Naive thymus-derived CD8-positive, alpha-beta T cell (primary cell): Measurements from ENCODE around the gene CYB5A. TPM values are rescaled to one million over a fixed set of nuclear protein-coding genes. Genes with fewer than 3 reads are reported as not detected.

ENCODE experiments used
- ATAC-seq, 2 donors: fragments of 150-1000 bp; cut with Tn5 transposase in 1 of 2; sonication (Bioruptor Pico), chemical (Tn5 transposase) in 1 of 2; 1 replicate in 1 of 2; 2 replicates in 1 of 2; pipeline ENCODE4 v1.10.0; 2021; ENCODE audit warnings: mild to moderate bottlenecking in 2 of 2, moderate library complexity in 2 of 2
- POLR2A ChIA-PET: fragments of 350-600 bp; sonication (Branson Sonifier 250); formaldehyde crosslinking; loops from one replicate; lab custom pipeline; 2021; ENCODE audit warnings: antibody characterized with exemption; lab: Charles Lee
- DNase-seq, 10 donors: peaks; one replicate each; pipeline versions ENCODE4 v3.0.0 to v3.0.0-alpha.2; 2020 to 2022
- H3K27ac Mint-ChIP-seq, 10 donors: one replicate each; pipeline ENCODE4 v1.8.0; 2020 to 2022; ENCODE audit warnings: mild to moderate bottlenecking in 10 of 10, mixed read lengths in 10 of 10, moderate library complexity in 4 of 10, inconsistent platforms in 1 of 10
- H3K27me3 Mint-ChIP-seq, 5 donors: one replicate each; pipeline ENCODE4 v1.8.0; 2021 to 2022; ENCODE audit warnings: mixed read lengths in 5 of 5
- H3K36me3 Mint-ChIP-seq, 3 donors: one replicate each; pipeline ENCODE4 v1.8.0; 2020 to 2022; ENCODE audit warnings: mixed read lengths in 3 of 3, mild to moderate bottlenecking in 2 of 3, inconsistent platforms in 1 of 3
- H3K4me1 Mint-ChIP-seq, 4 donors: one replicate each; pipeline ENCODE4 v1.8.0; 2021 to 2022; ENCODE audit warnings: mixed read lengths in 4 of 4
- H3K4me3 Mint-ChIP-seq, 10 donors: one replicate each; pipeline ENCODE4 v1.8.0; 2020 to 2022; ENCODE audit warnings: mild to moderate bottlenecking in 10 of 10, mixed read lengths in 10 of 10, moderate library complexity in 6 of 10, inconsistent platforms in 1 of 10
- H3K9me3 Mint-ChIP-seq, 9 donors: one replicate each; pipeline ENCODE4 v1.8.0; 2020 to 2022; ENCODE audit warnings: mixed read lengths in 9 of 9, mild to moderate bottlenecking in 3 of 9, inconsistent platforms in 1 of 9, moderate library complexity in 1 of 9
- polyA plus RNA-seq, 3 donors: library from polyadenylated mRNA; unstranded; fragments of 300-500 nt; fragmentation: Illumina TruSeq; gene quantifications; one replicate each; pipeline ENCODE4 v1.2.3, GENCODE V29; 2021
- total RNA-seq, 8 experiments: library from RNA in 2 of 8; stranded (reverse) in 2 of 8; gene quantifications; one replicate each; pipeline ENCODE4 v1.2.3 and lab custom pipeline; 2021 to 2026

The CYB5A gene
- total and polyA plus RNA-seq, 5 experiments from 2014 or later, result 42.3 to 101 (median 80.3) TPM

DNA sequence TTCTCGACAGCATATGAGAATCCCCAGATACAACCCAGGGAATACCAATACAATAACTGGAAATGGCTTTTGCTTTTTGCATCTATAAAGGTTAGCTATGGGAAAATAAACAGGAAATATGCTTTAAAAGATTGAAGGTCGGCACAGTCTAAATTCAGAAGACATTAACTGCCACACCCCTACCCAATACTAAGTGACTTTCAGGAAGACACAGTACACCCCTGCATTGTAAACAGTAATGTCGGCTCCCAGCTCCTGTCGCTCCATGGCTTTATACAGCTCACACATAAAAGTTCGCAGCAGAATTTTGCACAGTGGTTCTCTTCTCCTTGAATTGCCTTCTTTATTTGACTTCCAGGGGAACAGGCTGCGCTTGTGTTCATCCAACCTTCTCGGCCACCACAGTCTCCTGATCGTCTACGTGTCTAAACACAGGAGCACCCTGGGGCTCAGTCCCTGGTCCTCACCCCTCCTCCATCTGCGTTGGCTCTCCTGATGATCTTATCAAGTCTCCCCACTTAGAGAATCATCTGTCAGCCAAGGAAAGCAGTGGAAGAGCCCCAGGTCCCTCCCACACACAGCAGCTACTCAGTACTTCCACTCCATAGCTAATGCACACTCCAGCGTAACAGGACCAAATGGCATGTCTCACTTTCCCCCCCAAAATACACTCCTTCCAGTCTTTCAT, 22.7 kb downstream of the CYB5A start:
- no peaks in the 10 kb centered on the region for H3K27me3 Mint-ChIP-seq
- no peak overlapping the region for H3K4me3 Mint-ChIP-seq
- ATAC-seq (no peak), DNase-seq (no peak)
- H3K4me1 Mint-ChIP-seq, result peaks cover 4 to 21% (median 13%) of the 10 kb centered on the region in 4 donors
- peaks cover 0 to 6% (median 0%) of the 10 kb centered on the region in 3 donors for H3K36me3 Mint-ChIP-seq
- no peaks in the 10 kb centered on the region for H3K9me3 Mint-ChIP-seq
- peak overlapping the region in 1 of 10 donors; percentile 3 for H3K27ac Mint-ChIP-seq
- POLR2A ChIA-PET, result no interaction called here

DNA sequence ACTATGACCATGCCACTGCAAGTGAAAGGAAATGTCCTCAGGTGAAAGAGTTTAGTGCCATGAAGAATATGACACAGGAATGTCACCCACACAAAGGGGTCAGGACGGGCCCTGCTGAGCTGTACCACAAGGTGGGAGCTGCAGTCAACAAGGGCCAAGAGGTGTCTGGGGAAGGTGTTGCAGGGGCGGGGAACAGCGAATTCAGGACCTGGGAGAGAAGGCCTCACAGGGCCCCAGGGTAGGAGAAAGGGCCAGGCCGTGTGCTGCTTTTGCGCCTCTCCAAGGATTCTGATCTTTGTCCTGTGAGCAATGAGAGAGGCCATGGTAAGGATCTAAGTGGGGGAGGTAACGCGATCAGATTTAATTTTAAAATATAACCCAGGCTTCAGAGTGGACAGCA, 23.6 kb downstream of the CYB5A start:
- H3K4me3 Mint-ChIP-seq, result no peak overlapping the region
- no peaks in the 10 kb centered on the region for H3K27me3 Mint-ChIP-seq
- POLR2A ChIA-PET, result no interaction called here
- peaks cover 4 to 21% (median 13%) of the 10 kb centered on the region in 4 donors for H3K4me1 Mint-ChIP-seq
- DNase-seq (no peak), ATAC-seq (no peak)
- H3K27ac Mint-ChIP-seq, result peak overlapping the region in 2 of 10 donors; percentile 28 to 39
- peaks cover 0 to 10% (median 4%) of the 10 kb centered on the region in 3 donors for H3K36me3 Mint-ChIP-seq
- no peaks in the 10 kb centered on the region for H3K9me3 Mint-ChIP-seq

DNA sequence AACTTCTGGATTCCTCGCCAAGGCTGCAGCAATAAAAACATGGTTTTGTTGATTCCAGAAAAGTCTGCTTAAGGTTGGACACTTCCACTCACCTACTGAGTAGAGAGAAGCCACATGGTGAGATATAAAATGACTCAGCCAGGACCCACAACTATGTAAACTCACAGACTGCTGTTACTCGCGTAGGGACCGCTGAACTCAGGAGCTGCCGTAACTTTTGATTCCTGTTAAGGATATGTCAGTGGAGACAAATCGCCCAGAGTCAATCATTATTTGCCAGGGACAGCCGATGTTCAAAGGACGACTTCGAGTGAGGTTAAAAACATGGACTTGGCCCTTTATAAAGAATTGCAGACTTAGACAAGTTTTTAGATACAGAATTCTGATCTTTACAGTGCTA, 25.6 kb downstream of the CYB5A start:
- H3K36me3 Mint-ChIP-seq, result peaks cover 0 to 28% (median 18%) of the 10 kb centered on the region in 3 donors
- DNase-seq (no peak), ATAC-seq (no peak)
- H3K27ac Mint-ChIP-seq, result no peak overlapping the region
- no peaks in the 10 kb centered on the region for H3K9me3 Mint-ChIP-seq
- no peak overlapping the region for H3K4me3 Mint-ChIP-seq
- H3K4me1 Mint-ChIP-seq, result peaks cover 4 to 21% (median 13%) of the 10 kb centered on the region in 4 donors
- no peaks in the 10 kb centered on the region for H3K27me3 Mint-ChIP-seq
- POLR2A ChIA-PET, result interaction anchor here (0.7 kb wide), 1 partner anchor 322 kb away, joined by 4 read pairs; no protein-coding TSS in a partner anchor

DNA sequence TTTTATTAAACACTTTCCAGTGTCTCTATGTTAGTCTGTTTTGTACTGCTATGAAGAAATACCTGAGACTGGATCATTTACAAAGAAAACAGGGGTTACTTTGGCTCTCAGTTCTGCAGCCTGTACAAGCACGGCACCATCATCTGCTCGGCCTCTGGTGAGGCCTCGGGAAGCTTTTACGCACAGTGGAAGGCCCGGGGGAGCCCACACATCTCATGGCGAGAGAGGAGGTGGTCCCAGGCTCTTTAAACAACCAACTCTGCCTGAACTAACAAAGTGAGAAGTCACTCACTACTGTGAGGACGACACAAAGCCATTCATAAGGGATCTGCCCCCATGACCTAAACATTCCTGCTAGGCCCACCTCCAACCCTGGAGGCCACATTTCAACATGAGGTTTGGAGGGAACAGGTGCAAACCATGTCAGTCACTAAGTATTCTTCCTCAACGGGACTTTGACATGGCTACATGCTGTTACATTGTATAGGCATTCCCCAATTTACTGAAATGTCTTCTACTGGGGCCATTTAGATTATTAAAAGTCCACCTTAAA, 26.1 kb downstream of the CYB5A start:
- Mint-ChIP-seq H3K36me3 (peaks cover 0 to 34% (median 18%) of the 10 kb centered on the region in 3 donors), H3K27me3 (no peaks in the 10 kb centered on the region), H3K27ac (peak overlapping the region in 1 of 10 donors; percentile 56), H3K4me3 (no peak overlapping the region), H3K9me3 (no peaks in the 10 kb centered on the region), H3K4me1 (peaks cover 4 to 21% (median 13%) of the 10 kb centered on the region in 4 donors)
- ATAC-seq (no peak), DNase-seq (no peak)
- POLR2A ChIA-PET, result no interaction called here

DNA sequence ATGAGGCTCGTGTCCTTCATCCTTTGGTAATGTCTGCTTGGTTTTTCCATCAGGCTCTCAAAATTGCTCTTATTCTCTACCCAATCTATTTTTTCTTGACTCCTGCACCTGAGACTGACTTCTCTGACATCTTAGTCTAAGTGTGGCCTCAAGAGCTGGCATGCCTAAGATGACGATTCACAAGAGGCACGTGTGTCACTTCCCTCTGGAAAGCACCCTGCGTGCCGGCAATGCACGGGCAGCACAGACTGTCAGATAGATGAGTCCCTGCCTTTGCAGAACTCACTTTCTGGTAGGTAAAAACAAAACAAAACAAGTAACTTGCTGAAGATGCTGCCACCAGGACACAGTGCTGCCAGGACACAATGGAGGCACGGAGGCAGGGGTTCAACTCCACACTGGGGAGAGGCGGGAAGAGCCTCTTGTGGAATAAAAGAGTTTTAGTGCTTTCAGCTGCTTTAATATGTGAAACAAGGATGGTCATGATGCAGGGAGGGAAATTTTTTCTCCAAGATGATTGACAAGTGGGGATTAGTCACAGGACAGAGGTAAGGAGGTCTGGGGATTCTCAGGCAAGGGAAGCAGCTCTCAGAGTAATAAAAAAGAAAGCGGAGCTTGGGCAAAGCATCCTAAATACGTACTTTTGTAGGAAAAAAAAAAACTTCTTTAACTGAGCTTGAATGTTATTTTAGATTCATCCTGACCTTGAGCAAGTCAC, 27.3 kb downstream of the CYB5A start:
- Mint-ChIP-seq H3K4me3 (no peak overlapping the region), H3K9me3 (no peaks in the 10 kb centered on the region), H3K27ac (peak overlapping the region in 1 of 10 donors; percentile 61), H3K27me3 (no peaks in the 10 kb centered on the region), H3K36me3 (peaks cover 0 to 44% (median 18%) of the 10 kb centered on the region in 3 donors), H3K4me1 (peaks cover 2 to 16% (median 7%) of the 10 kb centered on the region in 4 donors)
- POLR2A ChIA-PET, result no interaction called here
- DNase-seq (no peak), ATAC-seq (no peak)

DNA sequence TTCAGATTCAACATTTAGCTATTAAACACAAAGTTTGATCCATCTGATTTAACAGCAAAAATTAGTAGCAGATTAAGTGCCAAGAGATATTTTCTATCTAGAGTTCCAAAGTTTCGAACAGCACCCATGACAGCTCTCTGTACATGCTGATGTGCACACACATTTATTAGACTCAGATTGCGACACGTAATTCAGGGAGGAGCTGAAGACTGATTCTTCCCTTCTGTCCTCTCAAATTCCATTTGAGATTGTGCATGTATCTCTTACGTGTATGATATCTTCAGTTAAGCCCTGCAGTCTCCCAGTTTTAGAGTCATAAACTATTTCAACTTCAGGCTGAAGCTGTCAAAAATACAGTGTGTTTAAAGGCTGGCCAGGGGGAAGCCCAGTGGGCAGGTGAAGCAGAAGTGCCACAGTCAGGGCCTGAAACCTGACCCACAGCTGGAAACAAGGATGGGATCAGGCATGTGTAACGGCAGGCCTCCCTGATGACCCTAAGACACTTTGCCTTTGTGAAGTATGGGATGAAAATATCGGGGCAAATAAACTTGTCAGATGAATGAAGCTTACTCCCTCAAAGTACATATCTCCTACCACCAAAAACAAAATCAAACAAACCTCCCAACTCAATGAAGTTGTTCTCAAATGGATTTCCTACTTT, 30.6 kb downstream of the CYB5A start:
- no peaks in the 10 kb centered on the region for H3K27me3 Mint-ChIP-seq
- peaks cover 0 to 66% (median 24%) of the 10 kb centered on the region in 3 donors for H3K36me3 Mint-ChIP-seq
- peaks cover 0 to 3% (median 2%) of the 10 kb centered on the region in 4 donors for H3K4me1 Mint-ChIP-seq
- H3K9me3 Mint-ChIP-seq, result no peaks in the 10 kb centered on the region
- no peak for ATAC-seq
- no peak for DNase-seq
- no peak overlapping the region for H3K4me3 Mint-ChIP-seq
- POLR2A ChIA-PET, result no interaction called here
- H3K27ac Mint-ChIP-seq, result no peak overlapping the region

DNA sequence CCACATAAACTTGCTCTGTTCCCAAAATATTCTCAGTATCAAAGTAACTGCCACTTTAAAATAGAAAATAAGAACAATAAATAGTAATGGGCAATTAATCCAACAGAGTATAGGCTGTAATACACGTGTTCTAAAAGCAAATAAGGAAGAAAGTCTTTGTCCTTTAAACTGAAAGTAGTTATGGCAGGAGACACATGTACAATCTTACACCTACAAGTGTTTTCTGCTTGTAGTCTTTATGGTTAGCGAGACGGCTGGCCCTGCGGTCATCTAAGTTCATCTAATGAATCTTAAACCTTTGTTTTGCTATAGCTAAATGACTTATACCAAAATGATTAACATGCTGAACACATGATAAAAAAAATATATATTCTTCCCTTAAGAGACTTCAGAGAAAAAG, 32.4 kb downstream of the CYB5A start:
- H3K27me3 Mint-ChIP-seq, result no peaks in the 10 kb centered on the region
- H3K4me3 Mint-ChIP-seq, result no peak overlapping the region
- no peak for ATAC-seq
- POLR2A ChIA-PET, result no interaction called here
- no peaks in the 10 kb centered on the region for H3K9me3 Mint-ChIP-seq
- no peak overlapping the region for H3K27ac Mint-ChIP-seq
- no peak for DNase-seq
- H3K4me1 Mint-ChIP-seq, result peaks cover 0 to 2% (median 2%) of the 10 kb centered on the region in 4 donors
- peaks cover 0 to 68% (median 26%) of the 10 kb centered on the region in 3 donors for H3K36me3 Mint-ChIP-seq

DNA sequence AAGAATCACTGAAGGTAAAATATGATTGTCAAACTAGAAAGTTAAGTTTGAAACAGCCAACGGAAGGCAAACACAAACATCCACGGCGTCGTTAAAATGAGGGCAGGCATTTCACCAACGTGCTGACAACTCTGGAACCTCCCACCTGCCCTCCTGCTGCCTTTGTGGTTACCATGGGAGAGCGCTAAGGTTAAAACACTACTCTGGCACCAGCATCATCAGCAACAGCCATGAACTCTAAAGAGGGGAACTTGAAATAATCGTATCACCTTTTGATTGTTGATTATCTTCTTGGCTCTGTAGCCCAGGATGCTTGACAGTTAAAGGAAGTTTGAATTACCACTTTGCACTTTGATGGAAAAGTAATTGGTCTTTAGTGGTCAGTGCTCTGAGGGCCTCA, 34.7 kb downstream of the CYB5A start:
- no peak for DNase-seq
- Mint-ChIP-seq H3K4me3 (no peak overlapping the region), H3K4me1 (peaks cover 0 to 3% (median 0%) of the 10 kb centered on the region in 4 donors), H3K9me3 (no peaks in the 10 kb centered on the region), H3K36me3 (peaks cover 0 to 71% (median 19%) of the 10 kb centered on the region in 3 donors), H3K27me3 (no peaks in the 10 kb centered on the region), H3K27ac (no peak overlapping the region)
- ATAC-seq, result no peak
- POLR2A ChIA-PET, result no interaction called here

DNA sequence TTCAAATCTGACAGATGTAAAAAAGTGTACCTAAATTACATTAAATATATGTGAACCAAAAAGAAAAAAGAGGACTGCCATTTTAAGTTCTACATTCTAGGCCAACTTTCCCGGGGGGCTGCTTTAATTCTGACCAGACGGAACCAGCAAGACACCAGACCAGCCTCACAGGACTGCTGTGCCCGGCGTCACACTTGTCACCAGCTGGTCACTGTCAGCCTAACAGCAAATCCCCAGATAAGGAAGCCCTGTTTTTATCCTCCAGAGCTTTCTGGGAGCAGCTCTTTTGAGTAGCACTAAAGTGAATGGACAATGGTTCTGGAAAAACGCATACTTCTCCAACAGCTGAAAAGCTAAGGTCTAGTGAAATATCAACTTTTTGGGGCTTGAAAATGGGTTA, 35.6 kb downstream of the CYB5A start:
- DNase-seq (no peak), ATAC-seq (no peak)
- H3K36me3 Mint-ChIP-seq, result peaks cover 0 to 66% (median 13%) of the 10 kb centered on the region in 3 donors
- no peak overlapping the region for H3K4me3 Mint-ChIP-seq
- H3K9me3 Mint-ChIP-seq, result no peaks in the 10 kb centered on the region
- H3K27me3 Mint-ChIP-seq, result no peaks in the 10 kb centered on the region
- H3K27ac Mint-ChIP-seq, result no peak overlapping the region
- peaks cover 0 to 4% (median 0%) of the 10 kb centered on the region in 4 donors for H3K4me1 Mint-ChIP-seq
- POLR2A ChIA-PET, result no interaction called here

DNA sequence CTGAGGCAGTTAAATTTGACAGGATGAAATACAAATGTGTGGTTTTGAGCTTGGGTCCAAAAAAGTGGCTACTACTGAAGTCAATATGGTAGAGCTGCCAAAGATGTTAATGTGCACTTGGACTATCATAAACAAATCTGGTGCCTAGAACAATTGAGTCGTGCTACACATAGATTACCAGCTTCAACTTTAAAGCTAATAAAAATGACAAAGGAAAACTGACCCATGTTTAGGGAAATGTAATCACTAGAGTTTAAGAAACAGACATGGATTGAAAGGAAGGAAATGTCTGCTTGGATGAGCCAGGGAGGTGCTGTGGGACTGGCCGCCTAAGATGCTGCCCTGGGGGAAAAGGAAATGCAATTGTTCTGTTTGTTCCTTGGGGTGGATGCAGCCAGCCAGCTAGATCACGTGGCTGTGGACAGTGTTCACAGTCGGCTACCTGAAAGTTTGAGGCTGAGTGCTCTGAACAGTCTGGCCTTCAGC, 36.6 kb downstream of the CYB5A start:
- peaks cover 0 to 62% (median 12%) of the 10 kb centered on the region in 3 donors for H3K36me3 Mint-ChIP-seq
- H3K4me3 Mint-ChIP-seq, result no peak overlapping the region
- peak overlapping the region in 2 of 10 donors; percentile 12 to 22 for H3K27ac Mint-ChIP-seq
- POLR2A ChIA-PET, result no interaction called here
- peaks cover 0 to 4% (median 0%) of the 10 kb centered on the region in 4 donors for H3K4me1 Mint-ChIP-seq
- H3K9me3 Mint-ChIP-seq, result no peaks in the 10 kb centered on the region
- ATAC-seq (no peak), DNase-seq (no peak)
- no peaks in the 10 kb centered on the region for H3K27me3 Mint-ChIP-seq

DNA sequence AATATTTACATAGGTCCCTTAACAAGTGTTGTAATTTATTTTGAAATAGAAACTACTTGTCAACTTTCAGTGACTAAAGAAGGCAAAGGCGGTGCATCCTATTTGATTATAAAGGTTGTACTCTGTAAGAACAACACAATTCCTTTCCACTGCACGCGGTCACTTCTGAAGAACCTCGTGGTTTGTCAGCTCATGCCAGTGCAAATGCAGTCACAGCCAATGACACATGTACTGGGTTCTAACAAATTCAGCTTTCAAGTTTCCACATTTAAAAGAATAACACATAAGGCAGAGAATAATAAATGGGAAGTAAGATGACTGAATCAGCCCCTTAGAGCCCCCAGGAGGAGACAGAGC, 39.7 kb downstream of the CYB5A start:
- H3K27ac Mint-ChIP-seq, result no peak overlapping the region
- no peaks in the 10 kb centered on the region for H3K9me3 Mint-ChIP-seq
- no peak overlapping the region for H3K4me3 Mint-ChIP-seq
- POLR2A ChIA-PET, result no interaction called here
- no peaks in the 10 kb centered on the region for H3K27me3 Mint-ChIP-seq
- H3K4me1 Mint-ChIP-seq, result peaks cover 0 to 14% (median 0%) of the 10 kb centered on the region in 4 donors
- ATAC-seq (no peak), DNase-seq (no peak)
- peaks cover 0 to 40% (median 10%) of the 10 kb centered on the region in 3 donors for H3K36me3 Mint-ChIP-seq

DNA sequence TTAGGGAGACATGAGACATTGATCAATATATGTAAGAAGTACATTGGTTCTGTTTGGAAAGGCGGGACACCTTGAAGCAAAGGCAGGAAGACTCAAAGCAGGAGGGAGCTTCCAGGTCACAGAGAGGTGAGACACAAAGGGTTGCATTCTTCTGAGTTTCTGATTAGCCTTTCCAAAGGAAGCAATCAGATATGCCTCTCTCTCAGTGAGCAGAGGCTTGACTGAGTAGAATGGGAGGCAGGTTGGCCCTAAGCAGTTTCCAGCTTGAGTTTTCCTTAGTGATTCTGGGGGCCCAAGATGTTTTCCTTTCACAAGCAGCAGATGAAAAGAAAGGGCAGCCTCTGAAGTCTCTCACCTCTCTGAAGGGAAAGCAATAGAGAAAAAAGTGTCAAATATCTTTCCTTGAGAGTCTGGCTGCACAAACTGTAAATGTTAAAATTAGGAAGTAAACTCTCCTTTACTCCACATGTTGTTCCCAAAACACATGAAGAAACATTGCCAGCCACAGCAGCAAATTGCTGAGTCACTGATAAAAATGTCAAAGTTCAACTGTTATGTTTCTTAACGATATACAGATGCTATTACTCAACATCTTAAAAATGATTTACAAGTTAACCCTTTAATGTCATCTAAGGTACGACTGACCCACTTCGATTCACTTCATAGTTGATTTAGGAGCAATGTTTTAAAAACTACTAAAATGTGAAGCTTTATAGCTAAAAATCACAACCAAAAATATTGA, 40.3 kb downstream of the CYB5A start:
- DNase-seq (no peak), ATAC-seq (no peak)
- Mint-ChIP-seq H3K4me3 (no peak overlapping the region), H3K36me3 (peaks cover 0 to 38% (median 10%) of the 10 kb centered on the region in 3 donors), H3K27me3 (no peaks in the 10 kb centered on the region), H3K4me1 (peaks cover 0 to 14% (median 0%) of the 10 kb centered on the region in 4 donors), H3K9me3 (no peaks in the 10 kb centered on the region), H3K27ac (peak overlapping the region in 4 of 10 donors; percentile 7 to 62 (median 14))
- POLR2A ChIA-PET, result no interaction called here
